GM18505 (cell line): ENCODE data around the gene INO80E.
"Not testable (repeated sequence)": the region's sequence is repeated elsewhere in the genome, so short reads cannot be mapped to it uniquely, and the experiment has no call there.

Source experiments
- ATAC-seq: cut with Tn5 transposase; IDR thresholded peaks from one replicate; pipeline ENCODE4 v1.9.1; 2021; ENCODE audit not compliant: unreplicated experiment
- POLR2A ChIP-seq: IDR thresholded peaks from 4 replicates; pipeline ENCODE4 v1.6.1; 2011; ENCODE audit warnings: borderline replicate concordance; ENCODE audit not compliant: insufficient read depth, insufficient read length; ENCODE audit errors: extremely low read depth

Gene INO80E

GRCh38 chr16:30017277-30017656, 21.2 kb downstream of the INO80E start:
- no peak for TF ChIP-seq POLR2A
- no peak for ATAC-seq

- ATAC-seq: not testable (repeated sequence)
Measured at GRCh38 chr16:30017937-30018336, 21.9 kb downstream of the INO80E start.

- TF ChIP-seq POLR2A: no peak
- no peak for ATAC-seq
Measured at GRCh38 chr16:30018731-30019158, 22.7 kb downstream of the INO80E start.

DNA sequence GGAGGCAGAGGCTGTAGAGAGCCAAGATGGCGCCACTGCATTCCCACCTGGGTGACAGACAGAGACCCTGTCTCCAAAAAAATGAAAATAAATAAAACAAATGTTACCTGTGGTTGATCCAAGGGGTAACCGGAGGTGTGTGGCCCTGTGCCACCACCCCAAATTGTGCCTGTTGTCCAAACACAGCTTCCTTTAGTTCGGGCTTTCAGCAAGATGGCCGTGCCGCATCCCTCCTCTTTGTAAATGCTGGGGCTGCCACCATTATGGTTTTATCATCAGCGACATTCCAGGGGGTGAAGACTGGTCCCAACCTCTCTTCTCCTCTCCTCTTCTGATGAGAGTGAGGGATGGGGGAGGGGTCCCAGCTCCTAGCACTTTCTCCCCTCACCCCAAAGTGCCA, 26.8 kb downstream of the INO80E start, which contains the start of gene C16orf92:
Gene C16orf92, plus strand, starts transcription at position 312 of the 400 bp plus-strand sequence. CDS start 143 bp downstream, outside the sequence.
- TF ChIP-seq POLR2A: no peak
- no peak for ATAC-seq

DNA sequence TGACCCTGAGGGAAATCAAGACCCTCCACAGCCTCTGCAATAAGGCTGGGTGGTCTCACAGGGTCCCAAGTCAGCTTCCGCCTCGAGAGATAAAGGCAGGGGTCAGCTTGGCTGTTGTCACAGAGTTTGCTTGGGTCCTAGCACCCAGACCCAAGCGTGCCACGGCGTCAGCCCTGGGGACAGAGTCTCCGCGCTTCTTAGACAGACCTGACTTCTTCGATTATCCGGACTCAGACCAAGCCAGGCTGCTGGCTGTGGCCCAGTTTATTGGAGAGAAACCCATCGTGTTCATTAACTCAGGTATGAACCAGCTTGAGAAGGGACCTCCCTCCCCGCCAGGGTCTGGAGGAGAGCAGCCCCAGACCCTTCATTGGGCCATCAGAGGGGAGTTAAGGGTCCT, 27.5 kb downstream of the INO80E start:
- no peak for ATAC-seq
- no peak for TF ChIP-seq POLR2A

DNA sequence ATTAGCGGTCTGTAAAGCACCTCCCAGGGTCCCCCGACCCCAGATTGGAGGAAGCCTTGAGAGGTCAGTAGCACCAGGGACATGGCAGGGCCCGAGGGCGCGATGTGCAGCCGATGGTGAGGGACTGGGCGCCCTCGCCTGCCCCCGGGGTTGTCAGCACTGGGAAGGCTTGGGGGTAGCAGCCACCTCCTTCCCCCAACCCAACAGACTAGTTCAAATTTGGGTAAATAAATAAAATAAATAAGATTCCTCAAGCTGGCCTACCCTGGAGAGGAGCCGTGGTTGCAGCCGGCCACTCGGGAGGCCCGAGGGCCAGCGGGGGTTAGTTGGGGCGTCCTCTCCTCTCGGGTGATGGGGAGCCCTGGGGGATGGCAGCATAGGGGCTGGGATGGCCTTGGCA, 28.4 kb downstream of the INO80E start:
- TF ChIP-seq POLR2A: no peak
- ATAC-seq: no peak

- no peak for TF ChIP-seq POLR2A
- no peak for ATAC-seq
Measured at GRCh38 chr16:30025156-30025555, 29.1 kb downstream of the INO80E start.

- TF ChIP-seq POLR2A: no peak
- no peak for ATAC-seq
Measured at GRCh38 chr16:30025574-30025973, 29.5 kb downstream of the INO80E start.

DNA sequence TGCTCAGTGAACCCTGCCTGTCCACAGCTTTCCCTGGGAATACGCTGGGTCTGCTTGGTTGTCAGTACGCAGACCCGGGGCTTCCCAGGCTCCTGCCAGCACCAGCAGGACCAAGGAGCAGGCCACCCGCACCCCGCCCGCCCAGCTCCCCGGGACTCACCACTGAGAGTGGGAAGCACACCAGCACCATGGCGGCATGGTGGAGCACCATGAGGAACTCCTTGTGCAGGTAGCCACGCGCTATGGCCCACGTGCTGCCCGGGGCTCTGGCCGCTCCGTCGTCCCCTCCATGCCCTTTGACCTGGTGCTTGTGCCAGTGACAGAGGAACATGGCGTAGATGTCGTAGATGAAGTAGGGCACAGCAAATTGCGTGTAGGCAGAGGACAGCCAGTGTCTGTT, 30.4 kb downstream of the INO80E start:
- no peak for TF ChIP-seq POLR2A
- no peak for ATAC-seq

- ATAC-seq: no peak
- TF ChIP-seq POLR2A: no peak
Measured at GRCh38 chr16:30027588-30028437, 31.8 kb downstream of the INO80E start.

GRCh38 chr16:30028438-30029076, 32.5 kb downstream of the INO80E start:
- TF ChIP-seq POLR2A: no peak
- no peak for ATAC-seq

DNA sequence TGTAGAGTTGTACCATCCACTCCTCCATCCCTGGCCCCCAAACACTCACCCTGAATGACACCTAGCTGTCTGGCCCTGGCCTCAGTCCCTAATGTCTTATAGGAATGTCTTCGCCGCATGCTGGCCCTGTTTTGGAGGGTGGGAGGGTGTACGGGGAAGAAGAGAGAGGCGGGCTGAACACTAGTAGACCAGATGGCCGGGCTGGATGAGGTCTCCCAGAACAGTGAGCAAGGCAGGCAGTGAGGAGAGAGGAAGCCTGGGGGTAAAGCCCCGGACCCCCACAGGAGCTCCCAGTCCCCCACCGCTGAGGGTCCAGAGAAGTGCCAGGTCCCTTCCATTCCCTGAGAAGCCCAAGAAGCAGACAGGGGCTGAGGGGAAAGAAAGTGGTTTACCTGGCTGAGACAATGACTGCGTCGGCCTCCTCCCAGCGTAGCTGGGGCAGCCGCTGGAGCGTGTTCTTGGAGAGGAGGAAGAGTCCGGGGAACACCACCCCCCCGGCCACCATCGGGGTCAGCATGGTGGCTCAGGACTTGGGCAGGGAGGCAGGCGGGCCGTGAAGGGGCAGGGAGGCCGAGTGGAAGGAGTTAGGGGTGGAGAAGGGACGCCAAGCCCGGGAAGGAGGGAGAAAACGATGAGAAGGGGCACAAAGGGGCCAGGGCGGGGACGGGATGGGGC, 34.1 kb downstream of the INO80E start:
- TF ChIP-seq POLR2A: no peak
- no peak for ATAC-seq

DNA sequence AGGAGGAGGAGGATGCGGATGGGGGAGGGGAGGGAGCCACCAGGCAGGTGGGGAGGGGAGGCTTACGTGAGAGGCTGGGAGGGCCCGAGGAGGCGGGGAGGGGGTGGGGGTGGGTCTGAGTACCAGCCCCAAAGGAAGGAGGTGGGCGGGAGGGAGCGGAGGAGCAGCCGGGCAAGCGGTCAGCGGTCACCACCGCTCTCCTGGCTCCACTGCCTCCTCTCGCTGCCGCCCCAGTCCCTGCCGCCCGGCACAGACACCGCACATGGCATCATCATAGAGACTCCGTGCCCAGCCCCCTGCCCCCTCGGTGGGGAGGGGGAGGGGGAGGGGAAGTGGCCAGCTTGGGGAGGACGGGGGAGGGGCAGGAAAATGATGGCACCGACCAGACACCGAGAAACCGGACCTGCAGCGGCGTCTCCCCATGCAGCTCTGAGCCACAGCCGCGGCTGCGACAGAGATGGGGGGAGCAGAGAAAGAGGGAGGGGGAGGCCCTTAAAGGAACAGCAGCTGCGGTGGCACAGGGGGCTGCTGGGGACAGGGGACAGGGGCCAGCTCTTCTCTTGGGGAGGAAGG, 34.9 kb downstream of the INO80E start, which contains the start of gene TLCD3B:
Gene TLCD3B, minus strand, starts transcription at position 431 of the 573 bp plus-strand sequence. CDS start 744 bp downstream, outside the sequence.
- TF ChIP-seq POLR2A: no peak
- ATAC-seq: no peak
